GM10248 (cell line): ENCODE data around the gene SCEL.
"Not testable (repeated sequence)": the region's sequence is repeated elsewhere in the genome, so short reads cannot be mapped to it uniquely, and the experiment has no call there.

Experiments
- CTCF ChIA-PET: fragments of 300-600 bp; sonication (Branson Sonifier 250); formaldehyde crosslinking; extraction: SDS; loops from one replicate; lab custom pipeline; 2021; ENCODE audit warnings: antibody characterized with exemption; lab: Yijun Ruan, JAX
- POLR2A ChIA-PET: fragments of 350-650 bp; sonication (Branson Sonifier 250); formaldehyde crosslinking; extraction: SDS; loops from one replicate; lab custom pipeline; 2020; ENCODE audit warnings: antibody characterized with exemption; lab: Yijun Ruan, JAX
- DNase-seq: peaks from one replicate; pipeline ENCODE4 v3.0.0; 2012; ENCODE audit errors: extremely low spot score
- CTCF ChIP-seq: IDR thresholded peaks from 2 replicates; pipeline ENCODE4 v1.5.1; 2012; ENCODE audit warnings: mild to moderate bottlenecking, low read depth; ENCODE audit errors: extremely low read depth, missing control alignments, control extremely low read depth

SCEL gene

GRCh38 chr13:77518266-77518665 lies 17.2 kb upstream of the SCEL start:
- TF ChIP-seq CTCF: no peak
- DNase-seq: no peak
- POLR2A ChIA-PET: no interaction called here
- CTCF ChIA-PET: no interaction called here

- DNase-seq, POLR2A ChIA-PET, CTCF ChIA-PET: not testable (repeated sequence)
Observed at GRCh38 chr13:77519396-77519795, 16.1 kb upstream of the SCEL start.

GRCh38 chr13:77519808-77520207 lies 15.7 kb upstream of the SCEL start:
- no peak for TF ChIP-seq CTCF
- CTCF ChIA-PET: interaction anchor here (1.4 kb wide), 1 partner anchor 25 kb away, joined by 5 read pairs; no protein-coding TSS in a partner anchor
- no peak for DNase-seq
- POLR2A ChIA-PET: no interaction called here

- DNase-seq: no peak
- CTCF ChIA-PET: interaction anchor here (1.4 kb wide), 1 partner anchor 23 kb away, joined by 5 read pairs; no protein-coding TSS in a partner anchor
- POLR2A ChIA-PET: no interaction called here
- TF ChIP-seq CTCF: no peak
Observed at GRCh38 chr13:77521194-77521593, 14.3 kb upstream of the SCEL start.

GRCh38 chr13:77521595-77522367 lies 13.7 kb upstream of the SCEL start:
- TF ChIP-seq CTCF: no peak
- POLR2A ChIA-PET: no interaction called here
- DNase-seq: no peak
- CTCF ChIA-PET: no interaction called here

- CTCF ChIA-PET: no interaction called here
- POLR2A ChIA-PET: no interaction called here
- DNase-seq: no peak
- no peak for TF ChIP-seq CTCF
Observed at GRCh38 chr13:77522444-77522843, 13.1 kb upstream of the SCEL start.

- POLR2A ChIA-PET: no interaction called here
- no peak for TF ChIP-seq CTCF
- DNase-seq: no peak
- CTCF ChIA-PET: interaction anchor here (1.3 kb wide), 1 partner anchor 51 kb away, joined by 3 read pairs; no protein-coding TSS in a partner anchor
Observed at GRCh38 chr13:77523386-77523785, 12.1 kb upstream of the SCEL start.
